ENCODE results near the gene TPRX2.
"Not testable (repeated sequence)": the region's sequence is repeated elsewhere in the genome, so short reads cannot be mapped to it uniquely, and the experiment has no call there.

Gene TPRX2

DNA sequence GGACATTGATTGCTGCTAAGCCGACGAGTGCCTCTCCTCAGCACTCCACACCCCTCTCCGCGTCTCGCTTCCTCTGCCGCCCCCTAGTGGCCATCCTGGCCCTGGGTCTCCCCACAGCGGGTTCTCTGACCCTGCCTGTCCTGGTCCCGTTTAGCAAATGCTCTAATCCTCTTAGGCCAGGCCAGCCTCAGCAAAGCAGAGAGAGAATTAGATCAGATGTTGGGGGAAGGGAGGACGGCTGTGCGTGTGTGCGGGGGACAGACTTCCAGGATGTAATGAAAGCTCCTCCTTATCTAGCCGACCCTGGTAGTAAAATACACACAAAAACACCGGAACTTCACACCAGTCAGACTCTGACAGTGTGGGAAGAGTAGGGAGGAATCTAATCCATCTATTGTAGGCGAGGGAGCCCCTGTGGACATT is 4.5 kb downstream of the TPRX2 start:
- peak; percentile 78 to 89 for DNase-seq

DNA sequence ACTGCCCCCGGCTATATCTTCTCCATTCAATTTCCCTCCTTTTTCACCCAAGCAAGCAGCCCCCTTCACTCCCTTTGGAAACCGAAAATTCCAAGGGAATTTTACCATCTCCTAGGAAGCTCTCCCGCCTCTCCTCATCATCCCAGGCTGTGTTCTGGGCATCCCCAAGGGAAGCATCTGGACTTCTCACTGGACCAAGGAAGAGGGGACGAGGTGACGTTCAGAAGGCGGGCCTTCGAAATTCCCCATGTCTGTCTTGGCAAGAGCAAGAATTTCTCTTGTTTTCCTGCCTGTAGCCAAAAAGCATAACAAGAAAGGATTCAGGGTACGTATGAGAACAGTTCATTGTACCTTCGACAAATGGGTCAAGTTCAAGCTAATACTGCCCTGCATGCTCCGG is 6.1 kb downstream of the TPRX2 start:
- no peak for DNase-seq

DNA sequence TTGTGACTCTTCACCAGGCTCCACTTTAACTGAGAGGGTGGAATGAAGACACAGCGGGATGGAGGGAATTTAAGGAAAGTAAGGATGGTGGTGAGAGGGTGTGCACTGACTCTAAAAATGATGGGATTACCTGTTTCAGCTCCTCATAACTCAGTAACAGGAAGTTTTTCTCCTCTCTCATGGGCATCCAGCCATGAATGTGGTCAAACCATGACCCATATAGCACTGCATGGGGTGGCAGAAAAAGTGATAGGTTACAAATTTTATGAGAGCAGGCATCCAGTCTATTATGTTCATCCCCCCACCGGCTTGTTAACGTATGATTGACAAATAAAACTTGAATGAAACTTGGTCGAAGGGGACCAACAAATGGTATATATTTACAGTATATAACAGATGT is 19.9 kb downstream of the TPRX2 start:
- no peak for DNase-seq

DNA sequence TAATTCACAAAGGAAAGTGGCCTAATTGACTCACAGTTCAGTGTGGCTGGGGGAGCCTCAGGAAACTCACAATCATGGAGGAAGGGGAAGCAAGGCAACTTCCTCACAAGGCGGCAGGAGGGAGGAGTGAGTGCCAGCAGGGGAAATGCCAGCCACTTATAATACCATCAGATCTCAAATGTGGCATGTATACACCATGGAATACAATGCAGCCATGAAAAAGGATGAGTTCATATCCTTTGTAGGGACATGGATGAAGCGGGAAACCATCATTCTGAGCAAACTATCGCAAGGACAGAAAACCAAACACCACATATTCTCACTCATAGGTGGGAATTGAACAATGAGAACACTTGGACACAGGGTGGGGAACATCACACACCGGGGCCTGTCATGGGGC is 20.4 kb downstream of the TPRX2 start:
- not testable (repeated sequence) for DNase-seq

DNA sequence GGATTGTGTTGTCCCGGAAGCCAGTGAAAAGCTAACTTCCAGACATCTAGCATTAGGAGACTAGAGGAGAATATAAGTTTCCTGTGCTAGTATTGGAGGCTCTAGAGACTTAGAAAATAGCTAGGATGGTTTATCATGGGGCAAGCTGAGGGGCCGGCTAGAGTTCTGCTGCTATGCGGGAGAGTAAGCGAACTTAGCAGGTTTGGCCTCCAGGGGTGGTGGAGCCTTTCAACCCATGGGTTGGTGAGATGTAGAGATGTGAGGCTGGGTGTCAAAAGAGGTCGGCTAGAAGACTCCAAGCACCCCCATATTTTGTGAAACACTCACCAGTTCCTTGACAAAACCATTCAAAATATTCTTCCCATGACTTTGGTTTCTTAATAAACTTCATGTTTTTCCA is 22.7 kb downstream of the TPRX2 start:
- no peak for DNase-seq

DNA sequence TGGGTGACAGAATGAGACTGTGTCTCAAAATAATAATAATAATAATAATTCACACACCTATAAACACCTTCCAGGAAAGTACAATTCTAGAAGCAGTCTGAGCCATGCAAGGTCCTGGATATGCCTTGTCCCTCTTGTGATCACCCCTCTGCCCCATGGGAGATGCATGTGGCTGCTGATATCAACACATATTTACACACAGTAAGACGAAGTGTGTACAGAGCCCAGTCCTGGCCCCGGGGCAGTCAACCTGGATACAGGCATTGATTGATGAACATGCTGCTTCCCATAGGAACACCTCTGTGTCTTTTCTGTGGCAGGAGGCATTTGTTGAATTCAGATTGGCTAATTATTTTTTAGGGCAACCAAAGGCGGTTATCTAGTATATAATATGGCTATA is 23.9 kb downstream of the TPRX2 start:
- DNase-seq = no peak

DNA sequence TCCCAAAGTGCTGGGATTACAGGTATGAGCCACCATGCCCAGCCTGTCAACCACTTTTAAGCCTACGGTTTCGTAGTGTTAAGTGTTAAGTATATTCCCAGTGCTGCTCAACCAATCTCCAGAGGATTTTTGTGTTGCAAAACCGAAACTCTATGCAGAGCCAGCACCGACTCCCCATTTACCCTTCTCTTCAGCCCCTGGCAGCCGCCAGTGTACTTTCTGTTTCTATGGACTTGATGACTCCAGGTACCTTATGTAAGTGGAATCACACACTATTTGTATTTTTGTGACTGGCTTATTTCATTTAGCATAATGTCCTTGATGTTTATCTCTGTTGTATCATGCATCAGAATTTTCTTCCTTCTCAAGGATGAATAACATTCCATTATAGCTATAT is 26.0 kb downstream of the TPRX2 start:
- no peak for DNase-seq

GRCh38 chr19:47886010-47886559 is 27.1 kb downstream of the TPRX2 start, which contains the start of gene SULT2A1:
Gene SULT2A1 (minus strand): TSS chr19:47886315. CDS start chr19:47886257, 58 bp downstream.
- DNase-seq = no peak

DNA sequence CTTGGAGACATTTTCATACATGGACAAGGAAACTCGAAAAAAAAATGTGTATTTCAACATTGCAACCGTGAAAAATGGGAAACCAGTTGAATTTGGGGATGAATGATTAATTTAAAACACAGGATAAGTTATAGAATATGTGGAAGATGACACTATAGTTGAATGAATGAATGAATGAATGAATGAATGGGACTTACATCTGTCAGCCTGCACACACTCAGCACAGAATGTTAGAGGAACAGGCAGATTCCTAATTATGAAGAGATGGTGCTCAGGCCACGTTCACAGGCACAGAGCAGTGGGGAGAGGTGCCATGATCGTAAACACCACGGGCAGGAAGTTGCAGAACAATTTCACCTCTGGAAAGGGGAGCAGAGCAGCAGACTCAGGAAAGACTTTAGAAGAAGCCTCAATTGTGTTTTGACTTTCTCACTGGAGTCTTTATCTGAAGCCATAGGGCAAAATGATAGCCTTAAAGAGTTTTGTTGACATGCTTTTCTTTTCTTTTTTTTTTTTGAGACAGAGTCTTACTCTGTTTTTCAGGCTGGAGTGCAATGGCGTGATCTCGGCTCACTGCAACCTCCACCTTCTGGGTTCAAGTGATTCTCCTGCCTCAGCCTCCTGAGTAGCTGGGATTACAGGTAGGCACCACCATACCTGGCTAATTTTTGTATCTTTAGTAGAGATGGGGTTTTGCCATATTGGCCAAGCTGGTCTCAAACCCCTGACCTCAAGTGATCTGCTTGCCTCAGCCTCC is 32.0 kb downstream of the TPRX2 start:
- no peak for DNase-seq

GRCh38 chr19:47891622-47891922 is 32.5 kb downstream of the TPRX2 start:
- DNase-seq = no peak

DNA sequence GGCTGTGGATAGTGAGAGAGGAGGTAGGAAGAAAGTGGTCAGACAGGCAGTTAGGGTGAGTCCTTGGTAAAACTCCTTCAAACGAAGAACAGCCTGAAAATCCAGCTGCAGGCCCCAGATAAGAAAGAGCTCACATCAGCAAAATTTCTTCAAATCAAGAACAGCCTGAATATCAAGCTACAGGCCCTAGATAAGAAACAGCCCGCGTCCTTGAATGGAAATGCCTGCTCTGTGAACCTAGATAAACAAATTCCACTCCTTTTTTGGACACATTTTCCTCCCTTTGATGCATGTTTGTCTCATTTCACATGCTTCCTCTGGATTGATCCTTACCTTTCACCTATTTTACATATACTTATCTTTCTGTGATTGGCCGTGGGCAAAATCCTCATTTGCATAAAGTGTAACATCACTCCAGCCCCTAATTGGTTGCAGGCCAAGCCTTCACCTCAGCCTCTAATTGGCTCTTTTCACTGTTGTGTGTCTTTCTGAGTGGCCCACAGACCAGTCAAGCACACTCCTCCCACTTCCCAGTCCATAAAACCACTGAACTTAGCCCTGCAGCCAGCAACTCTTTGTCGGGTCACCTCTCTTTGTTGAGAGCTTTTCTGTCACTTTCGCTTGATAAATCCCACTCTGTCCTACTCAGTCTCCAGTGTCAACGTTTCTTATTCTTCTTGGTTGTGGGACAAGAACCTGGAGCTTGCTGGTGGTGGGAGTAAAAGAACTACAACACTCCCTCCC is 33.1 kb downstream of the TPRX2 start:
- no peak for DNase-seq

DNA sequence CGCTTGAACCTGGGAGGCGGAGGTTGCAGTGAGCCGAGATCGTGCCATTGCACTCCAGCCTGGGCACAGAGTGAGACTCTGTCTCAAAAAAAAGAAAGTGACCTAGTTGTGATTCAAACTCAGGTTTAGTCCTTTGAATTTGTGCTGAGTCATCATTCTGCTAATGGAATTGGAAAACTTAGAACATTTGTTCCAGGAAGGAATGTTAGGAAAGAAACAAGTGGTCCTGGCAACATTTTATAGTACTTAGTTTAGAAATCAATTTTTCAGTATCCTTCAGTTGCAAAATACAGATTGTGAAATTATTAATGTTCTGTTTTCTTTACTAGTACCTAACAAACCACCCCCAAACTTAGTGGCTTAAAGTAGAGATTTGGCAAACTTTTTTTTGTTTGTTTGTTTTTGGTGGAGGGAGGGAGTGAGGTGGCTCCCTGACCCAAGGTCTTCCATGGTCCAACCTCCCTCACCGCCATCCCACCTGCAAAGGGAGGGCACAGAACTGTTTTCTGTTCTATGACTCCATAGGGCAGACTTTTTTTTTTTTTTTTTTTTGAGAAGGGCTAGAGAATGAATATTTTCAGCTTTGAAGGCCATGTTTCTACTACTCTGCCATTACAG is 36.2 kb downstream of the TPRX2 start:
- no peak for DNase-seq

GRCh38 chr19:47896019-47896418 is 37.0 kb downstream of the TPRX2 start:
- no peak for DNase-seq

GRCh38 chr19:47896773-47897172 is 37.7 kb downstream of the TPRX2 start:
- no peak for DNase-seq

DNA sequence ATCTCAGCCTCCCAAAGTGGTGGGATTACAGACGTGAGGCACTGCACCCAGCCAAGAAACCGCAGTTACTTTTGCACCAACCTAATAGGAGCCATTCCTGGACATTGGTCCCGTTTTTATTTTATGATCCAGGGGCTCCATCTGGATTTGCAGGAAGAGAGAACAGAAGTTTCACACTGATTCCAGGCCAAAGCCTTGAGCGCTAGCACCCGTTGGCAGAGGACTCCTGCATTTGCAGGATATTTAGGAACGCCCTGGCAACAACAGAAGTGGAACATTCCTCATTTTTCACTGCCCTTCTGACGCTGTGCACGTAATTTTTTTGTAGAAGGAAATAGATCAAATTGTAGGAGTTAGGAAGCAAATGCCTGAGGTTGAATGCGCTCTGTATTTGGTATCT is 38.8 kb downstream of the TPRX2 start:
- DNase-seq = no peak

- DNase-seq = no peak
Measured at GRCh38 chr19:47899335-47899734, 40.3 kb downstream of the TPRX2 start.

- no peak for DNase-seq
Measured at GRCh38 chr19:47901370-47901769, 42.3 kb downstream of the TPRX2 start.

GRCh38 chr19:47909350-47909749 is 50.3 kb downstream of the TPRX2 start:
- peak; percentile 24 to 53 for DNase-seq

DNA sequence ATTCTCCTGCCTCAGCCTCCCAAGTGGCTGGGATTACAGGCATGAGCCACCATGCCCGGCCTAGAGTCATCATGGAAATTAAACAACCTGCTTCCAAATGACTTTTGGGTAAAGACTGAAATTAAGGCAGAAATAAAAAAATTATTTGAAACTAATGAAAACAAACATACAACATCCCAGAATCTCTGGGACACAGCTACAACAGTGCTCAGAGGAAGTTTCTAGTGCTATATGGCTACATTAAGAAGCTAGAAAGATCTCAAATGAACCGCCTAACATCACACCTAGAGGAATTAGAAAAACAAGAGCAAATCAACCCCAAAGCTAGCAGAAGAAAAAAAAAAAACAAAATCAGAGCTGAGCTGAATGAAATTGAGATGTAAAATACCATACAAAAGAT is 51.2 kb downstream of the TPRX2 start:
- DNase-seq = not testable (repeated sequence)

Measured in activated CD4-positive, alpha-beta T cell treated with anti-CD3 and anti-CD28 coated beads for 4 hours (primary cell).